G401.6 (cell line): ENCODE results near the gene ARGFX.
"Not testable (repeated sequence)": the region's sequence is repeated elsewhere in the genome, so short reads cannot be mapped to it uniquely, and the experiment has no call there.

Experiments
- FAIRE-seq: peaks from 2 replicates; lab custom pipeline; 2012; peaks lifted over from hg19 to GRCh38; lab: Jason Lieb, UNC

ARGFX gene

DNA sequence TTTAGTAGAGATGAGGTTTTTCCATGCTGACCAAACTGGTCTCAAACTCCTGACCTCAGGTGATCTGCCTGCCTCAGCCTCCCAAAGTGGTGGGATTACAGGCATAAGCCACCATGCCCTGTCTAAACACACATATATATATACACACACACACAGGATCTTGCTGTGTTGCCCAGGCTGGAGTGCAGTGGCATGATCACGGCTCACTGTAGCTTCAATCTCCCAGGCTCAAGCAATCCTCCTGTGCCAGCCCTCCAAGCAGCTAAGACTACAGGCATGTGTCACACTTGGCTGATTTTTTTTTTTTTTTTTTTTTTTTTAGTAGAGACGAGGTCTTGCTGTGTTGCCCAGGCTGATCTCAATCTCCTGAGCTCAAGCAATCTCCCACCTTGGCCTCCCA, 32.2 kb downstream of the ARGFX start:
- FAIRE-seq, result not testable (repeated sequence)

DNA sequence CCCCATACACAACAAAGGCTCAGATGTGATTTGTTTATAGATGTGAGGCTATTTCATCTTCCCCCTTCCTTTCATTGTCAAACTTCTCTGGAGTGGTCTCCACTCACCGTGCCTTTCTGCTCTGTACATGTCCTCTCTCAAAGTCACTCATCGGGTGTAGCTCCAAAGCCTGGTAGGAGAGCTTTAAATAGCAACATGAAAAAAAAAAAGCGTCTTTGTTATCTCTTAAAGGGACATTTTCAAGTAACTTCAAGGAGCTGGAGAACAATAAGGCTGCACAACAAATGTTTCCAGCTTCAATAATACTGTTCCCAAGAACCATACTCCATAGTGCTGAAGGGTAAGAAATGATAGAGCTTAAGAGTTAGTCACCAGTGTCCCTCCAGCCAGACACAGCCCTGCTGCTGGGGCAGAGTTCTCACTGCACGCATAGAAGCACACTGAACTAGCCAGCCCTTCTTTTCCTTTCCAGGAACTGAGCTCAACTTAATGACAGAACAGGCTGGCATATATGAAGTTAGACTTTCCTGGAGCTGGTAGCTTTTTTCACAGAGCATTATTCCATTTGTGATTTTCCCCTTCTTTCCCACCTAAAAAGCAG, 33.6 kb downstream of the ARGFX start:
- no peak for FAIRE-seq

DNA sequence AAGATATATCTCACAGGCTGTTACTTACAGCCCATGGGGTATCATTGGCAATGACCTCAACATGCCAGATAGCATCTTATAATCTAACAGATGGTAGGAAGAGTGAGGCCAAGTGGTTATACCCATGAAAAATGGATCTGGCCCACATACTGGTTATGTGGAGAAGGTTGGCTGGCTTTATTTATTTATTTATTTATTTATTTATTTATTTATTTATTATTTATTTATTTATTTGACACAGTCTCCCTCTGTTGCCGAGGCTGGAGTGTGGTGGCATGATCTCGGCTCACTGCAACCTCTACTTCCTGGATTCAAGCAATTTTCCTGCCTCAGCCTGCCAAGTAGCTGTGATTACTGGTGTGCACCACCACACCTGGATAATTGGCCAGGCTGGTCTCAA, 37.0 kb downstream of the ARGFX start:
- FAIRE-seq, result no peak

DNA sequence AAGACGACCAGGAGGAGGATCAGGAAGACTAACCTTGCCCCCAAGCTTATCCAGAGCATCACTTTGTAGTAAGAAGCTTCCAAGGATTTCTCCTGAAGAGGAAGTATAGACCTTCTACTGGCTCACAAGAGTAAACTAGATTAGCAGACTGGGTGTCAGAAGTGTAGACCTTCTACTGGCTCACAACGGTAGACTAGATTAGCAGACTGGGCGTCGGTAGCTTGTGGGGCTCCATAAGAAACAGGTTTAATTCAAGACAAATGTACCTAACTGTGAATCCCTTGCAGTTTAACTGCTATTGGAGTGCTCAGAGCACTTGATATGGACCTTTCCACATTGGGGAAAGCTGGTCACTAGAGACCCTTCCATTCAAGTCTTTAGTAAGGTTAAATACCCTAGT, 38.4 kb downstream of the ARGFX start:
- FAIRE-seq, result no peak
